ENCODE data around the gene SH2B3.

Gene SH2B3

GRCh38 chr12:111362687-111363475, 42.8 kb upstream of the SH2B3 start:
- DNase-seq (ENCODE audit: low read depth): no peak
- TF ChIP-seq CTCF (IDR thresholded peaks at IDR 0.05; ENCODE audit: low read depth, low read length, missing control alignments): no peak
- H3K4me3 ChIP-seq (ENCODE audit: low read depth, low read length): no peak overlapping the region
- in situ Hi-C loops (cut with HindIII; ENCODE audit: low sequenced_read_pairs): no loop called here

GRCh38 chr12:111363578-111363977, 42.1 kb upstream of the SH2B3 start:
- no peak for TF ChIP-seq CTCF (IDR thresholded peaks at IDR 0.05; ENCODE audit: low read depth, low read length, missing control alignments)
- no peak for DNase-seq (ENCODE audit: low read depth)
- H3K4me3 ChIP-seq (ENCODE audit: low read depth, low read length): no peak overlapping the region
- in situ Hi-C loops (cut with HindIII; ENCODE audit: low sequenced_read_pairs): no loop called here

GRCh38 chr12:111366075-111366474, 39.6 kb upstream of the SH2B3 start:
- no peak for TF ChIP-seq CTCF (IDR thresholded peaks at IDR 0.05; ENCODE audit: low read depth, low read length, missing control alignments)
- DNase-seq (ENCODE audit: low read depth): no peak
- in situ Hi-C loops (cut with HindIII; ENCODE audit: low sequenced_read_pairs): no loop called here
- H3K4me3 ChIP-seq (ENCODE audit: low read depth, low read length): no peak overlapping the region

GRCh38 chr12:111366583-111366982, 39.1 kb upstream of the SH2B3 start:
- TF ChIP-seq CTCF (IDR thresholded peaks at IDR 0.05; ENCODE audit: low read depth, low read length, missing control alignments): no peak
- no peak for DNase-seq (ENCODE audit: low read depth)
- no peak overlapping the region for H3K4me3 ChIP-seq (ENCODE audit: low read depth, low read length)
- in situ Hi-C loops (cut with HindIII; ENCODE audit: low sequenced_read_pairs): no loop called here

- H3K4me3 ChIP-seq (ENCODE audit: low read depth, low read length): peak overlapping the region; percentile 80
- no peak for DNase-seq (ENCODE audit: low read depth)
- in situ Hi-C loops (cut with HindIII; ENCODE audit: low sequenced_read_pairs): no loop called here
- TF ChIP-seq CTCF (IDR thresholded peaks at IDR 0.05; ENCODE audit: low read depth, low read length, missing control alignments): no peak
Observed at GRCh38 chr12:111367661-111368221, 38.0 kb upstream of the SH2B3 start.

GRCh38 chr12:111368291-111368787, 37.4 kb upstream of the SH2B3 start:
- H3K4me3 ChIP-seq (ENCODE audit: low read depth, low read length): peak overlapping the region; percentile 80
- no peak for DNase-seq (ENCODE audit: low read depth)
- in situ Hi-C loops (cut with HindIII; ENCODE audit: low sequenced_read_pairs): no loop called here
- no peak for TF ChIP-seq CTCF (IDR thresholded peaks at IDR 0.05; ENCODE audit: low read depth, low read length, missing control alignments)
